Astrocyte (in vitro differentiated cells and primary cell): ENCODE measurements around the gene CREB3L2. TPM values are rescaled to one million over a fixed set of nuclear protein-coding genes. Genes with fewer than 3 reads are reported as not detected.
"Not testable (repeated sequence)": the region's sequence is repeated elsewhere in the genome, so short reads cannot be mapped to it uniquely, and the experiment has no call there.

Experiments used
- DNase-seq: peaks from one replicate; pipeline ENCODE4 v3.0.0-alpha.2; 2010; ENCODE audit warnings: low read depth
- FAIRE-seq: peaks from 2 replicates; lab custom pipeline; 2011; peaks lifted over from hg19 to GRCh38; lab: Jason Lieb, UNC
- H2AFZ ChIP-seq: 2 replicates; pipeline ENCODE4 v1.6.0; 2012; ENCODE audit warnings: low read depth, low read length, inconsistent platforms
- H3K27ac ChIP-seq: 2 replicates; pipeline ENCODE4 v1.5.1; 2011; ENCODE audit warnings: low read depth, low read length, inconsistent platforms
- H3K27me3 ChIP-seq: 2 replicates; pipeline ENCODE4 v1.6.0; 2011; ENCODE audit warnings: low read length, inconsistent platforms; ENCODE audit not compliant: insufficient read depth
- H3K36me3 ChIP-seq: 2 replicates; pipeline ENCODE4 v1.5.1; 2011; ENCODE audit warnings: low read length, inconsistent platforms; ENCODE audit not compliant: insufficient read depth
- H3K4me1 ChIP-seq: 2 replicates; pipeline ENCODE4 v1.5.1; 2011; ENCODE audit warnings: low read length, inconsistent platforms; ENCODE audit not compliant: insufficient read depth
- H3K4me2 ChIP-seq: 2 replicates; pipeline ENCODE4 v1.6.0; 2012; ENCODE audit warnings: low read length, inconsistent platforms
- H3K4me3 ChIP-seq: 2 replicates; pipeline ENCODE4 v1.5.1; 2011; ENCODE audit warnings: low read depth, mild to moderate bottlenecking, low read length, inconsistent platforms; ENCODE audit not compliant: insufficient read depth
- H3K79me2 ChIP-seq: 2 replicates; pipeline ENCODE4 v1.6.0; 2012; ENCODE audit warnings: mild to moderate bottlenecking, low read length, inconsistent platforms; ENCODE audit not compliant: insufficient read depth
- H3K9ac ChIP-seq: 2 replicates; pipeline ENCODE4 v1.6.0; 2012; ENCODE audit warnings: mild to moderate bottlenecking, low read length, inconsistent platforms
- H3K9me3 ChIP-seq: 2 replicates; pipeline ENCODE4 v1.5.1; 2012; ENCODE audit warnings: low read depth, mild to moderate bottlenecking, low read length, inconsistent platforms; ENCODE audit not compliant: insufficient read depth
- H4K20me1 ChIP-seq: 2 replicates; pipeline ENCODE4 v1.6.0; 2012; ENCODE audit warnings: low read length, inconsistent platforms; ENCODE audit not compliant: insufficient read depth
- H3K27ac Mint-ChIP-seq: one replicate; pipeline ENCODE4 v1.8.0; 2021; ENCODE audit warnings: mild to moderate bottlenecking, mixed read lengths; ENCODE audit not compliant: unreplicated experiment
- H3K27me3 Mint-ChIP-seq: one replicate; pipeline ENCODE4 v1.8.0; 2021; ENCODE audit warnings: low read depth, mixed read lengths; ENCODE audit not compliant: unreplicated experiment
- H3K36me3 Mint-ChIP-seq: one replicate; pipeline ENCODE4 v1.8.0; 2021; ENCODE audit warnings: low read depth, mixed read lengths; ENCODE audit not compliant: unreplicated experiment
- H3K4me1 Mint-ChIP-seq: one replicate; pipeline ENCODE4 v1.8.0; 2021; ENCODE audit warnings: low read depth, mixed read lengths; ENCODE audit not compliant: unreplicated experiment
- H3K4me3 Mint-ChIP-seq: one replicate; pipeline ENCODE4 v1.8.0; 2021; ENCODE audit warnings: mild to moderate bottlenecking, moderate library complexity, mixed read lengths; ENCODE audit not compliant: unreplicated experiment
- H3K9me3 Mint-ChIP-seq: one replicate; pipeline ENCODE4 v1.8.0; 2021; ENCODE audit warnings: mild to moderate bottlenecking, mixed read lengths; ENCODE audit not compliant: unreplicated experiment
- CTCF ChIP-seq: IDR thresholded peaks from 2 replicates; pipeline ENCODE4 v1.5.1; 2011; ENCODE audit warnings: low read depth, mild to moderate bottlenecking, inconsistent platforms, low read length, moderate library complexity; ENCODE audit not compliant: insufficient read depth
- EZH2 ChIP-seq: IDR thresholded peaks from 2 replicates; pipeline ENCODE4 v1.6.1; 2012; ENCODE audit warnings: mild to moderate bottlenecking, low read length, inconsistent platforms; ENCODE audit not compliant: insufficient read depth
- total RNA-seq: library from RNA; stranded (reverse); gene quantifications from 2 replicates; pipeline ENCODE4 v1.2.1, GENCODE V29; 2021

CREB3L2 gene
- total RNA-seq, 1 donor from 2014 or later, result 116 TPM

GRCh38 chr7:137835486-137836112, 166.3 kb downstream of the CREB3L2 start:
- Histone ChIP-seq H2AFZ (no peak overlapping the region), H3K27ac (peak overlapping the region; percentile 59), H3K27me3 (no peaks in the 10 kb centered on the region), H3K9me3 (peaks cover 2% of the 10 kb centered on the region), H3K4me3 (no peak overlapping the region), H3K79me2 (no peaks in the 10 kb centered on the region), H4K20me1 (no peaks in the 10 kb centered on the region), H3K4me2 (peak overlapping the region; percentile 24), H3K9ac (peak overlapping the region; percentile 15), H3K36me3 (peaks cover 7% of the 10 kb centered on the region), H3K4me1 (peaks cover 6% of the 10 kb centered on the region)
- H3K4me3 Mint-ChIP-seq, result no peak overlapping the region
- FAIRE-seq, result no peak
- no peaks in the 10 kb centered on the region for H3K27me3 Mint-ChIP-seq
- peaks cover 25% of the 10 kb centered on the region for H3K9me3 Mint-ChIP-seq
- no peak for TF ChIP-seq EZH2
- TF ChIP-seq CTCF, result no peak
- peaks cover 6% of the 10 kb centered on the region for H3K4me1 Mint-ChIP-seq
- no peak overlapping the region for H3K27ac Mint-ChIP-seq
- DNase-seq, result no peak
- peaks cover 32% of the 10 kb centered on the region for H3K36me3 Mint-ChIP-seq

- Mint-ChIP-seq H3K9me3 (peaks cover 25% of the 10 kb centered on the region), H3K4me1 (no peaks in the 10 kb centered on the region), H3K4me3 (no peak overlapping the region), H3K27ac (no peak overlapping the region), H3K36me3 (peaks cover 32% of the 10 kb centered on the region), H3K27me3 (no peaks in the 10 kb centered on the region)
- Histone ChIP-seq H3K27me3 (no peaks in the 10 kb centered on the region), H3K4me2 (no peak overlapping the region), H3K4me1 (peaks cover 6% of the 10 kb centered on the region), H3K27ac (no peak overlapping the region), H3K4me3 (no peak overlapping the region), H4K20me1 (no peaks in the 10 kb centered on the region), H3K36me3 (peaks cover 7% of the 10 kb centered on the region), H3K79me2 (no peaks in the 10 kb centered on the region), H3K9ac (no peak overlapping the region), H3K9me3 (peaks cover 2% of the 10 kb centered on the region), H2AFZ (no peak overlapping the region)
- TF ChIP-seq CTCF, result no peak
- TF ChIP-seq EZH2, result no peak
- FAIRE-seq, result no peak
- DNase-seq, result no peak
These were observed 167.3 kb downstream of the CREB3L2 start for GRCh38 chr7:137834552-137834951.

GRCh38 chr7:137832990-137833389, 168.9 kb downstream of the CREB3L2 start:
- not testable (repeated sequence) for H3K4me3 Mint-ChIP-seq, DNase-seq, H3K9me3 ChIP-seq, H3K4me1 ChIP-seq, H2AFZ ChIP-seq, H3K79me2 ChIP-seq, H3K4me3 ChIP-seq, H3K27ac Mint-ChIP-seq, H3K4me1 Mint-ChIP-seq, H3K27me3 Mint-ChIP-seq, H4K20me1 ChIP-seq, H3K36me3 ChIP-seq, H3K9ac ChIP-seq, FAIRE-seq, H3K27me3 ChIP-seq, H3K4me2 ChIP-seq, H3K27ac ChIP-seq
- Mint-ChIP-seq H3K36me3 (peaks cover 29% of the 10 kb centered on the region), H3K9me3 (peaks cover 25% of the 10 kb centered on the region)
